Adrenal gland (tissue), 12 donors: ENCODE results near the gene UNC5A. TPM values are rescaled to one million over a fixed set of nuclear protein-coding genes. Genes with fewer than 3 reads are reported as not detected.

Source experiments
- DNase-seq, 7 donors: peaks; one replicate each; pipeline ENCODE4 v3.0.0-alpha.2; 2019 to 2020
- H3K27ac ChIP-seq, 5 donors: fragments of 200-600 bp; sonication (generic) in 4 of 5; 1 replicate in 3 of 5; 2 replicates in 2 of 5; pipeline versions ENCODE4 v1.5.1 to v1.8.0; 2016 to 2020; ENCODE audit warnings: mild to moderate bottlenecking in 1 of 5
- H3K27me3 ChIP-seq: fragments of 200-600 bp; 2 replicates; pipeline ENCODE4 v1.8.0; 2021
- H3K36me3 ChIP-seq, 2 donors: fragments of 200-600 bp; replicated peaks in 1 of 2; 1 replicate in 1 of 2; 2 replicates in 1 of 2; pipeline versions ENCODE4 v1.5.1 to v1.8.0; 2018 to 2022
- H3K4me1 ChIP-seq, 2 donors: fragments of 200-600 bp; replicated peaks in 1 of 2; 1 replicate in 1 of 2; 2 replicates in 1 of 2; pipeline versions ENCODE4 v1.5.1 to v1.8.0; 2018 to 2021
- H3K4me3 ChIP-seq, 4 donors: fragments of 200-600 bp; sonication (generic) in 3 of 4; one replicate each; pipeline ENCODE4 v1.5.1; 2016 to 2018
- H3K9me3 ChIP-seq, 3 donors: fragments of 200-600 bp; sonication (generic) in 1 of 3; replicated peaks in 1 of 3; 1 replicate in 2 of 3; 2 replicates in 1 of 3; pipeline versions ENCODE4 v1.5.1 to v1.8.0; 2016 to 2021
- POLR2A ChIP-seq, 2 donors: fragments of 450-650 bp; IDR thresholded peaks; one replicate each; pipeline ENCODE4 v1.6.1; 2017; ENCODE audit warnings: antibody characterized with exemption in 2 of 2, mild to moderate bottlenecking in 2 of 2, moderate library complexity in 1 of 2
- WGBS, 4 donors: extraction: QIAGEN DNeasy Blood & Tissue Kit in 2 of 4; methylation state at CpG; one replicate each; pipeline versions ENCODE4 v1.1.5 to v1.1.7; 2013 to 2017; 5-methylcytosine and 5-hydroxymethylcytosine counted together
- intact Hi-C, 2 donors: fragments of 100-400 bp; cut with DNase I; formaldehyde crosslinking; loops; one replicate each; pipeline versions ENCODE4 v1.14.1 to v1.15.0; 2022 to 2023
- polyA plus RNA-seq, 3 donors: library from polyadenylated mRNA; stranded (reverse); fragments of 200-250 nt in 2 of 3; fragments of 350-450 nt in 1 of 3; fragmentation: Illumina TruSeq in 1 of 3; extraction: RNeasy Lipid Tissue Mini Kit (QIAGEN cat#74804) in 1 of 3; gene quantifications; one replicate each; pipeline ENCODE4 v1.2.3, GENCODE V29; 2013 to 2014
- total RNA-seq, 9 donors: library from RNA; depleted of rRNA in 4 of 9; stranded (reverse); fragments of >200 nt in 4 of 9; fragments of 120-200 nt in 1 of 9; fragmentation: NEBNext Ultra II Directional in 1 of 9; extraction: Animal tissue kit (Norgen Biotek cat#: 25700) in 1 of 9; gene quantifications; one replicate each; pipeline versions ENCODE4 v1.1.0 to v1.2.4, GENCODE V29; 2013 to 2023
- TF ChIP-seq, protein P1 (sequence below), 6 experiments: fragments of 450-650 bp in 4 of 6; fragments of 200-600 bp in 2 of 6; sonication (generic) in 1 of 6; IDR thresholded peaks; 1 replicate in 5 of 6; 2 replicates in 1 of 6; pipeline versions ENCODE4 v1.5.1 to v1.8.0; 2016 to 2021; ENCODE audit warnings: antibody characterized with exemption in 6 of 6, mild to moderate bottlenecking in 2 of 6, moderate library complexity in 1 of 6
- donor health status: healthy with polysubstance abuse.
- donor health status: Bipolar disorder and iron deficiency.
- donor health status: DM: yes; HTN: yes; CAD: no.
- donor health status: DM: no; HTN: no; CAD: no.
- donor health status: DM: no; HTN: no; CAD: no.
- donor health status: DM: yes; HTN: yes; CAD: no.

Gene UNC5A
- total and polyA plus RNA-seq, 12 donors, result 0.06 to 19.7 (median 3.5) TPM; not detected in 2

DNA sequence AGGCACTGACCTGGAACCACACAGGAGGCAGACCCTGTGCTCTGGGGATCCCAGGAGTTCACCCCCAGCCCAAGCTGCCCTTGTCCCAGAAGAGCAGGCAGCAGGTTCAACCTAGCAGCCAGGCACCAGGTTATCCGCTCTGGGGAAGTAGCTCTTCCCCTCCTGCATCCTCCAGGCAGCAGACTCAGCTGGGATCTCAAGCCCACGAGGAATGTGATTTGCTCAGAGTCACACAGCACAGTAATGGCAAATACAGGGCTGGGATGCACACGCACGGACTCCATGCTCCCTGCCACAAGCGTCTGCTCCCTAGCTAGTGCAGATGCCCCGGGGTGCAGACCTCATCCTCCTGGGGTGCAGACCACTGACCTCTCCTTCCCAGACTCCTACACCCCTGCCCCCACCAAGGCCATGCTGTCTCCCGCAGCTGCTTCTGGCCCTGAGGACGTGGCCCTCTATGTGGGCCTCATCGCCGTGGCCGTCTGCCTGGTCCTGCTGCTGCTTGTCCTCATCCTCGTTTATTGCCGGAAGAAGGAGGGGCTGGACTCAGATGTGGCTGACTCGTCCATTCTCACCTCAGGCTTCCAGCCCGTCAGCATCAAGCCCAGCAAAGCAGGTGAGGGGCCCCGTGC lies 63.3 kb downstream of the UNC5A start:
- H3K4me3 ChIP-seq, result no peak overlapping the region
- intact Hi-C loops, result no loop called here
- 40 to 61% (median 56%) methylated on average over 8 to 16 of the region's 16 CpGs for WGBS, 4 donors
- no peak for TF ChIP-seq POLR2A (IDR thresholded peaks at IDR 0.05)
- H3K9me3 ChIP-seq, result no peaks in the 10 kb centered on the region
- peaks cover 4% of the 10 kb centered on the region for H3K27me3 ChIP-seq
- no peaks in the 10 kb centered on the region for H3K36me3 ChIP-seq
- H3K27ac ChIP-seq, result no peak overlapping the region
- H3K4me1 ChIP-seq, result no peaks in the 10 kb centered on the region
- peak in 1 of 7 donors; percentile 71 for DNase-seq

DNA sequence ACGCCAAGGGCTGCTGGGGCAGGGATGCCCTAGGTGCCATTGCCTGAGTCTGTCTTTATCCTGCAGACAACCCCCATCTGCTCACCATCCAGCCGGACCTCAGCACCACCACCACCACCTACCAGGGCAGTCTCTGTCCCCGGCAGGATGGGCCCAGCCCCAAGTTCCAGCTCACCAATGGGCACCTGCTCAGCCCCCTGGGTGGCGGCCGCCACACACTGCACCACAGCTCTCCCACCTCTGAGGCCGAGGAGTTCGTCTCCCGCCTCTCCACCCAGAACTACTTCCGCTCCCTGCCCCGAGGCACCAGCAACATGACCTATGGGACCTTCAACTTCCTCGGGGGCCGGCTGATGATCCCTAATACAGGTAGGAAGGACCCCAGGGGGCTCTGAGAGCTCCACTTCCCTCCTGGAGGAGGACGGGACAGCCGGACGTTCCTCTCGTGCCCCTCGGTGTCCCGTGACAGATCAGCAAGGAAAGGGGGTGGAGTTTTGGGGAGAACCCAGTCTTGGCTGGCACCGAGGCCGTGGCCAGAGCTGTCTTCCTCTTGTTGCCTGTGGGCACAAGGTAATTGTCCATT lies 63.9 kb downstream of the UNC5A start:
- H3K4me3 ChIP-seq, result no peak overlapping the region
- TF ChIP-seq POLR2A (IDR thresholded peaks at IDR 0.05), result no peak
- TF ChIP-seq, protein P1, sequence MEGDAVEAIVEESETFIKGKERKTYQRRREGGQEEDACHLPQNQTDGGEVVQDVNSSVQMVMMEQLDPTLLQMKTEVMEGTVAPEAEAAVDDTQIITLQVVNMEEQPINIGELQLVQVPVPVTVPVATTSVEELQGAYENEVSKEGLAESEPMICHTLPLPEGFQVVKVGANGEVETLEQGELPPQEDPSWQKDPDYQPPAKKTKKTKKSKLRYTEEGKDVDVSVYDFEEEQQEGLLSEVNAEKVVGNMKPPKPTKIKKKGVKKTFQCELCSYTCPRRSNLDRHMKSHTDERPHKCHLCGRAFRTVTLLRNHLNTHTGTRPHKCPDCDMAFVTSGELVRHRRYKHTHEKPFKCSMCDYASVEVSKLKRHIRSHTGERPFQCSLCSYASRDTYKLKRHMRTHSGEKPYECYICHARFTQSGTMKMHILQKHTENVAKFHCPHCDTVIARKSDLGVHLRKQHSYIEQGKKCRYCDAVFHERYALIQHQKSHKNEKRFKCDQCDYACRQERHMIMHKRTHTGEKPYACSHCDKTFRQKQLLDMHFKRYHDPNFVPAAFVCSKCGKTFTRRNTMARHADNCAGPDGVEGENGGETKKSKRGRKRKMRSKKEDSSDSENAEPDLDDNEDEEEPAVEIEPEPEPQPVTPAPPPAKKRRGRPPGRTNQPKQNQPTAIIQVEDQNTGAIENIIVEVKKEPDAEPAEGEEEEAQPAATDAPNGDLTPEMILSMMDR (IDR thresholded peaks at IDR 0.05), result no peak
- H3K27me3 ChIP-seq, result peaks cover 4% of the 10 kb centered on the region
- 69 to 79% (median 74%) methylated on average over 12 to 20 of the region's 20 CpGs for WGBS, 4 donors
- no peak overlapping the region for H3K27ac ChIP-seq
- H3K36me3 ChIP-seq, result no peaks in the 10 kb centered on the region
- no peaks in the 10 kb centered on the region for H3K4me1 ChIP-seq
- no peaks in the 10 kb centered on the region for H3K9me3 ChIP-seq
- intact Hi-C loops, result no loop called here
- no peak for DNase-seq

DNA sequence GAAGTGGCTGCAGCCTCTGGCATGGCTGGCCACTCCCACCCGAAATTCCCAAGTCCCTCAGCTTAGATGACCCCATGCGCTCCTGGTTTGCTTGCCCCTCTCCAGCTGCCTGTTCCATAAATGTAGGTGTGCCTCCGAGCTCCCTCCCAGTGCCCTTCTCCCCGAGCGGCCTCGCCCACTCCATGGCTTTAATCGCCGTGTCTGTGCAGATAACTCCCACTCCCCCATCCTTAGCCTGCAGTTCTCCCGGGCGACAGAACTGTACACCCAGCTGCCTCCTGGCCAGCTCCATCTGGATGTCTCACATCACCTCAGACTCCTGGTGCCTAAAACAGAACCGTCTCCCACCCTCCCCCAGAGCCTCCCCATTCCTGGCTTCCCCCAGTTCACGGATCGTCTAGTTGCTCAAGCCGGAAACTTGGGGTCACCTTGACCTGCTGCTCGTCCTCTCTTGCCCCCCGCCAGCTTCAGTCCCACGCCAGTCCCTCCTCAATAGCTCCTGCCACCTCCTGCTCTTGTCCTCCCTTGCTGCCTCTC lies 64.7 kb downstream of the UNC5A start:
- Histone ChIP-seq H3K4me1 (no peaks in the 10 kb centered on the region), H3K27me3 (peaks cover 4% of the 10 kb centered on the region), H3K27ac (no peak overlapping the region), H3K9me3 (no peaks in the 10 kb centered on the region), H3K36me3 (no peaks in the 10 kb centered on the region), H3K4me3 (no peak overlapping the region)
- TF ChIP-seq POLR2A (IDR thresholded peaks at IDR 0.05), result no peak
- TF ChIP-seq, protein P1 (IDR thresholded peaks at IDR 0.05), result no peak
- no peak for DNase-seq
- WGBS, 4 donors, result 48 to 58% (median 51%) methylated on average over 17 of the region's 17 CpGs
- intact Hi-C loops, result no loop called here

DNA sequence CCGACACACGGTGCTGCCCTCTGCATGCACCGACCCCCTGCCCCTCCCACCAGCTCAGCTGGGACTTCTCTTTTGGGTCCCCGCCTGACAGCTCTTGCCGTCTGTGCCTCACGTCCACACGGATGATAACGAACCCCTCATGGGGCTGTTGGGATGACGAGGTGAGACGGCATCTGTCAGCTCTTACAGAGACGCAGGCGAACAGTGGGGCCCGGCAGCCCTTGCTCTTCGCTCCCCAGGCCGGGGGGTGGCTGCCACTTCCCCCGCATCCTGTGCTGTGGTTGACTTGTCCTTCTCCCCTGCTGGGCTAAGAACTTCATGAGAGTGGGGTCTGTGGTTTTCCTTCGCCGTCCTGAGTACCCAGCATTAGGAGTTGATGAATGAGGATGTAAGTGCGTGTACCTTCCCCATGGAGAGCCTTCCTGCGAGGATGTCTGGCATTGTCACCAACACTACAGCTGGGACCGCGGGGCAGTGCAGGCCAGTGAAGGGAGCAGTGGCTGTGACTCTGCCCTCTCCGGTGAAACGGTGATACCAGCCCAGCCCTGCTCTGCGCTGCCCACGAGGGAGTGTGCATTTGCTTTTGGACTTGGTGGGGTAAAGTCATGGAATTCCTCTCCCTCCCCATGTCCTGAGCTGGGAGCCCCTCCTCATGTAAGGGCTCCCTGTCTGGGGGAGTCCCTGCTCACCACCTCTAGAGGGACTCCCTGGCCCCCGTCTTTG lies 65.6 kb downstream of the UNC5A start:
- Histone ChIP-seq H3K36me3 (no peaks in the 10 kb centered on the region), H3K4me1 (no peaks in the 10 kb centered on the region), H3K27me3 (peaks cover 4% of the 10 kb centered on the region), H3K4me3 (no peak overlapping the region), H3K9me3 (no peaks in the 10 kb centered on the region), H3K27ac (no peak overlapping the region)
- 30 to 38% (median 35%) methylated on average over 24 to 27 of the region's 27 CpGs for WGBS, 4 donors
- intact Hi-C loops, result no loop called here
- no peak for DNase-seq
- TF ChIP-seq POLR2A (IDR thresholded peaks at IDR 0.05), result no peak
- TF ChIP-seq, protein P1 (IDR thresholded peaks at IDR 0.05), result no peak
